IPS-NIHi7 (cell line): ENCODE measurements around the gene PKP4.

Source experiments
- DNase-seq: peaks from one replicate; pipeline ENCODE4 v3.0.0; 2012; ENCODE audit warnings: mixed read lengths; ENCODE audit errors: extremely low spot score

PKP4 gene

DNA sequence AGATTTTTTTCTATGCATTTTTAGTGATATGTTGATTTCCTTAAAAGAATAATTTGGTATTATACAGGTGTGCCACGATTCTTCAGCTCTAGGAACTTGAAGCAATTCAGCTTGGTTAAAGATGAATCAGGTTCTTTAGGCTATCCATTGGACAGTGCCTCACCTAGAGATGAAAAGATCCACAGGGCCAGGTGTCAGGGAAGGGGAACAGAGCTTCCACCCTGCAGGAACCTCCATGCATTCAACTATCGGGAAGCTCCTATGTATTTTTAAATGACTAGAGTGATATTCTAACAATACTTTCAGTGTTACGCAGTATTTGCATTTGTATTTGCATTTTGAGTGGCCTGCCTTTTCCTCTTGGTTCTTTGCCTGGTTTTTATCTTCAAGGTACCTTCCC, 40.2 kb downstream of the PKP4 start:
- DNase-seq: no peak

DNA sequence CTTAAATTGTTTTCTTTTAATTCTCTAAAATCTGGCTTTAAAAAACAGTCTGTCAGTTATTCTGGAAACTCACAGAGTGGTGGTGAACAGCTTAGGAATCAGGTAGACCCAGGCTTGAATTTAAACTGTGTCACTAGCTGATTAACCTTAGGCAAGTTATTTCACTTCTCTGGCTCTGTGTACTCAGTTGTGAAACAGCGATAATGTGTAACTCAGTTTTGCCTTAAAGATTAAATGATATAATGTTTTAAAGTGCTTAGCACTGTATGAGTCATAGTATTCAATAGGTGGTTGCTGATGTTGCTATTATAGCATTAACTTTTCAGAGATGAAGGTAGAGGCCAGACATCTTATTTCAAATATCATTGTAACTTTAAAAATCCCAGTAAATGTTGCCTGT, 40.7 kb downstream of the PKP4 start:
- no peak for DNase-seq

DNA sequence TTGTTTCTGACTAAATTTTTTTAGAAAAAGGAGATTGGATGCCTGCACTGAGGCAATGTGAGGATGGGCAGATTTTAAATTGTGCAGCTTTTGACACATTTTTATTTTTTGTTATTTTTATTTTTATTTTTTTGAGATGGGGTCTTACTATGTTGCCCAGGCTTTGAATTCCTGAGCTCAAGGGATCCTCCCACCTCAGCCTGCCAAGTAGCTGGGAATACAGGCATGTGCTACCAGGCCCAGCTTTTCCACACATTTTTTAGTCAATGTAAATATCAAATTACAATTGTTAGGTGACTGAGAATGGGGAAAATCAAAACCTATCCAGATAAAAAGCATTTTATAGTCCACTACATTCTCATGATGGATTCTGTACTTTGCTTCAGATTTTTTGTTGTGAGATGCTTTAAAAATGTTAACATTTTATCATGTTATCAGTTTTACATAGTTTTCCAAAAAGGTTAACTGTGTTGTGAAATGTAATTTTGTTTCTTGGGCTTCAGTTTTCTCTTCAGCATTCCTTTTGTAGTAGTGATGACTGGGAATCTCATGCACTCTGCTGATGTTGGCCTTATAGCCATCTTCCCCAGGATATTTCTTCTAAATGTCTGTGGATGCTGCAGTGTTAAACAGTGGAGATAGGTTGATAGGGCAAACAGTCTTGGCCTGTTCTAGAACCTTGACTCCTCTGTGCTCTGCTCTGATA, 41.4 kb downstream of the PKP4 start:
- DNase-seq: no peak

DNA sequence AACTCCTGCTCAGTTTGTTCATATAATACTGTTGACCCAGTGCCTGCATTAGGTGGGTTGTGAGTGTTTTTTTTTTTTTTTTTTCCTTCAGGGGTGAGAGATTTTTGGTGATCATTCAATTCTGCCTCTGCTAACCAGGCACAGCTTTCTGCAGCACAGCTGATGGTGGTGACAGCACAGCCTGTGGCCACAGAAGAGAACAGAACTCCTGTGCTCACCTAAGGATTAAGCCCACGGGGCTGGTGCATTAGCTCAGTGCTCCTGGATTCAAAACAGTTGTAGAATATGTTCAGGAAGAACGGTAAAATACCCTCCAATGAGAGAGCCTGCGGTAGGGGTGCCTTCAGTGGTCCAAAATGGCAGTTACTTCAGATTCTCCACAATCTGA, 42.0 kb downstream of the PKP4 start:
- DNase-seq: no peak

DNA sequence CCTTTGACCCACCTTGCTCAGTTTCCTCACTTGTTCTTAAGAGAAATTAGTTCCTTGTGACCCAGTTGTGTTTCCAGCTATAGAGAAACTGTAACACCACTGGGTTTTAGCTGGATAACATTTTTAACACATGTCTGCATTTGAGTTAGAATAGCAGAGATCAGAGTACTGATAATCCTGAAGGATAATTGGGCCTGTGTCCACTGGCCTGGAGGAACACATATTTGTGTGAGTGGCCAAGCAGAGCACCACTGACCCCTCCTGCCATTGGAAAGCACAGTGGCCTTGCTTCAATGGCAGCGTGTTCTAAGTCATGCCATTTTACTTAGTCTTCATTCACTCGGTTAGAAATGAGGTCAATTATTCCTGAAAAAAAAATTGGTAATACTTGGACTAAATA, 42.6 kb downstream of the PKP4 start:
- no peak for DNase-seq

DNA sequence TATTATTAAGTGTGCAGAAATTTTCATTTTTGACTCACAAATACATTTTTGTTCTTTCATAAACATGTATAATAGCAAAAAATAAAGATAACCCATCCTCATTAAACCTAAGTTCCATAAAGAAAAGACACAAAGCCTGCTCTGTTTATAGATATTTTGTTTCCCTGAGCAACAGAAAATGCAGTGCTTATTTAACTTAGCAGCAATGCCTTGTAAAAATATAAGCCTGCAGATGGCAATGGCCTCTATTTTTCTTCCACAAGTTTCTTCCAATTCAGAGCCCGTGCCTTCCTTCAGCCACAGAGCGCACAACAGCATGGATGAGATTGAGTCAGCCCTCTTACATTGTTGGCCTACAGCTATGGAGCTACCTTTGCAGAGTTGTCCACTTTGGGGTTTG, 43.6 kb downstream of the PKP4 start:
- DNase-seq: no peak

DNA sequence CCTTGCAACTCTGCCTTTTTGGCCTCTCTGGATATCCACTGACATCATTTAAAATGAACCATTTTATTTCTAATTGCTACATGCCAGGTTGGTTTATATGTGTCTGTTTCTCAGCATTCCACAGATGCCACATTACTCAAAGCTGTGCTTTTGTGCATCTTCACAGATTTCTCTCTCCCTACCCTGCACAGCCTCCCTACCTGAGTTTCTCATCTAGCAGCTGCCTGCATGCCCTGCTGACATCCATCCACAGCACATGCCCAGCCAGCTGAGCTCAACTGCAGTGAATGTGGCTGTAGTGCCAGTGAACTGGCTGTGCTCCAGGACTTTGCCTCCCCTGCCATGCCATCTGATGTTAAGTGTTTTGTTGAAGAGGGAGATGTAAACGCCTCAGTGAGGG, 44.5 kb downstream of the PKP4 start:
- no peak for DNase-seq

DNA sequence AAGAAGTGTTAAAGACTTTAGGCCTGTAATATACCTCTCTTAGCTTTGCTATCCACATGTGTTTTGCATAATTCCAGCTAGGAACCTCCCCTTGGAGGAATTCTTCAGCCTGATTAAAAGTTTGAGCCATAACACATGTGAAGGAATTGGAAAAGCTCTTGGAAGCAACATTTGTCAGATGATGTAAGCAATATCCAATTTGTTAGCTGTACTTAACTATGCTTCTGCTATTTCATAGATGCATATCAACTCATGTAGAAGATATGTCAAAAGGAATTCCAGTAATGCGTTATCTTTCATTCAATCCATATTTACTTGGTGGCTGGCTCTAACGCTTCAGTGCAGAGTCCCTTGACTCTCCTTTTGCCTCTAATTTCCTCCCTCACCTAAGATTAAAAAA, 46.2 kb downstream of the PKP4 start:
- DNase-seq: no peak

DNA sequence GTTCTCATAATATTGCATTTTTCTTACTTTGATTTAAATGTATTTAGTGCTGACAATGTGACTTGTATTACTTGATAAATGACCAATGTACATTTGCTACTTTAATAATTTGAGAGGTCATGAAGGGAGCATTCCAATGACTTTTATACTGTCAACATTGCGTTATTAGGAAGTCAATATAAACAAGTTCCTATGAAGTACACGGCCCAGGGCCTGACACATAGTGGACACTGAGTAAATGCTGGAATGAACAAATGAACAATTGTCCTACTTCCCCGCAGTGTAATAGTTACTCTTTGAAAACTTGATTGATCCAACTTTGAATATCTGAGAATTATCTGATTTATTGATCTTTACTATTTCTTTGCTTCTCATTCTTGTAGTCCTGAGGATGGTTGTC, 47.3 kb downstream of the PKP4 start:
- DNase-seq: no peak

DNA sequence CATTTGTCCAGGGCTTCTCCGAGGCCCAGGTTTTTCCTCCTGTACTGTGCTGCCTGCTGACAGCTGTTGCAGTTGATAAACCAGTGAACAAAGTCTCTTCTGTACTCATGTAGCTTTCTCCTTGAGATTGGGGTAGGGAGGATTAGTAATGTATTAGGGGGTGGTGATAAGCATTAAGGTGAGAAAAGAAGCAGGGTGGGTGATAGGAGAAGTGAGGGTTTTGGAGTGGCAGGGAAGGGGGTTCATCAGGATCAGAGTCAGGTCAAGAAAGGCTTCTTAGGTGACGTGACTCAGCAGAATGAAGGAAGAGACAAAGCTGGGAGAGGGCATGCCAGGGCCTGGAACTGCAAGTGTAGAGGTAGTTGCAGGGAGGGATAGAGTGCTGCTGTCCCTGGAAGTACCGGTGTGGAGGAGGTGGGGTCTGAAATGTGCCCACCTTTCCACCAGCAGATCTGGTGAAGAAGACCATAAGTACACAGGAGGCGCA, 48.7 kb downstream of the PKP4 start:
- no peak for DNase-seq

DNA sequence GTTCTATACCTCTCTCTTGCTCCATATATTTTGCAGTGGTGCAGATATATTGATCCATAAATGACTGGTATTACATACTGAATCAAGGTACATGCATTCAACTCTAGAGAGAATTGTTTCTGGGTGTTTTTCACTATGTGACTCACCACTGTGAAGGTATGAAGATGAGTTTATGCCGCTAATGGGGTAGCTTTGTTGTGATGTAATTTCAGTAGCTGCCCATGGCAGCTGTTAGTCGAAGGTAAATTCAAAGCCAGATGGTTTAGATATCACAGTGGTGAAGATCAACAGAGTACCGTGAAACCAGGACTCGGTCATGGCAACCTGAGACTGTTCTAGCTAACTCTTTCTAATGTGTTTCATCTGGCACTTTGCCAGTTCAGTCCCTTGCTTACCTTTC, 50.4 kb downstream of the PKP4 start:
- no peak for DNase-seq

DNA sequence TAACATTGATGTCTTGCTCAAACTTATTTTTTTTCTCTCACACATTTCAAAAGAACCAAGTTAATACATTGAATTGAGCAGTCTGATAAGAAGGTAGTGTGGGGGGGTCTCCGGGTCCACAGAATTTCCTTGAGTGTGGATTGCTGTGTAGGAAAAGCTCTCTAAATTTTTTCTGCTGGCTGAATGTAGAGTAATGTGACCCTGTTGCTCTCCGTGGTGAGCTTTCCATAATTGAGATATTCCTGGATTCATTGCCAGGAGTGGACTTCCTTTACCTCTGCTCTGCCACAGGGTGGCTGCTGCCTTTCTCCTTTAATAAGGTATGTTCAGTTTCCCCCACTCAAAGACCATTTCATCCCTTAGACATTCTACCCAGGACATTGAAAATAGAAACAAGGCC, 50.9 kb downstream of the PKP4 start:
- DNase-seq: no peak

DNA sequence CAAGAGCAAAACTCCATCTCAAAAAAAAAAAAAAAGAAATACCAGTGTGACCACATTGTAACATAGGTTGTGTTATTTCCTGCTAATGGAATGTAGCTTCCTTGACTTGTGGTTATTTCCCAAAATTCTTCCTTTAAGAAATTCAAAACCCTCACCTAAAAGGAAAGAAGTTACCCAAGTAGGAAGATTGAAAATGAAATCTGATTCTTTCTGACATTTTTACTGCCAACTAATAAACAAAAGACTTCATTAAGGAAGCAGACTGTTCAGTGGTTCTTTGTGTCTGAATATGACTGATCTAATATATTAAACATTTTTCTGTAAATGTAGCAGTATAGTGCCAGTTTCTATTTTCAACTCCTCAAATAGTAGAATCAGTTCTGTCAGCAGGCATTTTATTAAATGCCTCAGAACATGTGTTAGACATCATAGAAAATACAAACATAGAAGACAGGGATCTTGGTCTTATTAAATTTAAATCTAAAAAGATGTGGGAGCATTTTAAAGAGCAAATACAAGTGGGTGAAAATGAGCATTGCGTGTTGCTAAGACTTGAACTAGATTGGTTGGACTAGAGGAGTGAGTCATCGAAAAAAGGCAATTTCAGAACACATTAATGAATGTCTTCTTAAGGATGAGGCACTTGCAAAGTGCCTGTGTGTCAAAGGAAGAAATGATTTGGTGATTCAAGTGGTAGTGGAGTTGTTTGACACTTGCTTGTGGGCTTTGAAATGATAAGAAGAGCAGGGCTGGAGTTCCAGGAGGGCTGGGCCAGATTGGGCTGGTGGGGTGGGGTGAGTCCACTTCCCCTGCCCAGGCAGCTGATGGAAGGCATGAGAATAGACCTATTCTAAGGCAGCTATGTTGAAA, 53.4 kb downstream of the PKP4 start:
- no peak for DNase-seq

DNA sequence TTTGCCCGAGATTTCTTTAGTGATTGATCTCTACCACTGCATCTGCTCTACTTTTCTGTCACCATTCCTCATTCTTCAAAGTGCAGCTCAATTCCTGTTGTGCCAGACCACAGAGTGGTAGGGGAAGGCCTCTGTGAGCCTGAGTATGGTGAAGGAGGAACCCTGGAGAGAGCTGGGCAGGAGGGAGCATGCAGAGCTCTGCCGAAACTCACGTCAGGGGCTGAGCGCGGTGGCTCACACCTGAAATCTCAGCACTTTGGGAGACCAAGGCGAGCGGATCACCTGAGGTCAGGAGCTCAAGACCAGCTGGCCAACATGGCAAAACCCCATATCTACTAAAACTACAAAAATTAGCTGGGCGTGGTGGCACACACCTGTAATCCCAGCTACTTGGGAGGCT, 54.1 kb downstream of the PKP4 start:
- DNase-seq: no peak

DNA sequence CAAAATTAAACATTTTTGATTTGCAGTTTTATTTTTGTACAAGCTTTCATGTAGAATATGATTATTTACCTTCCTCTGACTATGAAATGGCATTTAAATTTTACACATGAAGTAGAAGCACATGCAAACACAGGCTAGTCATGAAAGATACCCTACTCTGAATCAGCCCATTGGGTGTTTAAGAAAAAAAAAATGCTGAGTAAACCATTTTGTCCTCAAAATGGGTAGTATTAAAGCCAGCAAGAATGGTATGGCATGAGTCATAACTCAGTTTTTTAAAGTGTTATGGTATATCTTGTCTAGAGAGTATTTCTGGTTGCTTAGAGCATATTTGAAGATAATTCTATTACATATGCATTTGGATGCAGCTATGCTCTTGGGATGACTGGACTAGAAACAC, 55.0 kb downstream of the PKP4 start:
- no peak for DNase-seq

DNA sequence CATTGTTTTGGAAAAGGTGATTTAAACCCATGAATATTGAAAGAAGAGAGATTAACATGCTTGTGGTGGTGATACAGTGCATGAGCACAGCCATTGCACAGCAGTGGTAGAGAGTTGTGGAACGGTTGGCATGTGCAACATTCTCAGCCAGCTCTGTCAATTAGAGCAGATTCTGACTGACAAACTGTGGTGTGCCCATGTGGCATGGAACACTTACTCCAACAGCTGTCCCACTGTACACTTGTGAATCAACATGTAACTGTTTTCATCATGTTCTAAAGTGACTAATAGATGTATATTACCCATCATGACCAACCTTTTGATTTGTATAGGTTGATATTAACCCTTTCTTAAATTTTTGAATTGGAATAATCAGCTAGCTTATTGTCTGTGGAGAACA, 55.6 kb downstream of the PKP4 start:
- no peak for DNase-seq

DNA sequence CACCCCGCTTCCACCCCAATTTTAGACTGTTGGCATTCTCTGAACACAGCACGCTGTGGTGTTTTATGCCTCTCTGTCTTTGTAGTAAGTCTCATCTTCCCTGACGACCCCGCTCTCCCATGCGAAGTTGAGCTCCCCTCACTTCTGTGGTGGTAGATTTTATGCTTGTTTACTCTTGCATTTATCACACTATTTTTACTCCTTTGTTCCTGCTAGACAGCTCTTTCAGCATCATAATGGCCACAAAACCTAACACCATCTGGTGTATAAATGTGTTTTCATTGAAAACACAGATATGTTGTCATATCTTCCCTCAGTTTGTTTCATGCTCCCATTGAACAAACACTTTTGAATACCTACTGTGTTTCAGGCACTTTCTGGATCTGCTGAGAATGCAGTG, 57.1 kb downstream of the PKP4 start:
- no peak for DNase-seq

DNA sequence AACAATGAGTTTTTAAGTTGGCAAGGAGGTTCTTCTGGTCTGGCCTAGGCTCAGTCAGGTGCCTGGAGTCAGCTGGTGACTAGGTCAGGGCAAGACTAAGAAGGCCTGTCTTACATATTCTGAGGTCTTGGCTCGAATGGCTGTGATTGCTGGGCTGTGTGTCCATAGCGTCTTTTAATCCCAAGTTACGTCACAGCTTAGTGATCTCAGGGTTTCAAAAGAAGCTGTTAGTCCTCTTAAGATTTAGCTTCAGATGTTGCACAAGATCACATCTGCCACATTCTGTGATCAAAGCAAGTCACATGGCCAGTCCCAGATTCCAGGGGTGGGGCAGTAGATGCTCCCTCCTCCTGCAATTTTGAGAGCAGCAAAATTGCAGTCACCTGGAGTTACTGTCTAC, 61.3 kb downstream of the PKP4 start:
- DNase-seq: no peak

DNA sequence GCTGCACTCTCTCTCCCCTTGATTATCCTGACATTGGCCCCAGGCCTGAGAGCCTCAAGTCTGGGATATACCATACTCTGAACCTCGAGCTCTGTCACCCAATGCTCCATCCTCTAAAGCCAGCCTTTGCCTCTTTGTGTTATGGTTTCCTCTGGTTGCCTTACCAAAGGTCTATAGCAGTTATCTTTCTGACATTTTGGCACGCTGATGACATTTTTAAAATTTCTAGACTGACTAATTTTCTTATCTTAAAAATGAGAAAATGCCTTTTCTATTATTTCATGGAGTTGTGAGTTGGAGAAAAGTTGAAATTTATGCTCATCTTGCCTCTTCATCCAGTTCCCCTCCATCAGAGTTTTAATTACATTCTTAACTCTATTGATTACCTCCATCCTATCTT, 62.7 kb downstream of the PKP4 start:
- no peak for DNase-seq

DNA sequence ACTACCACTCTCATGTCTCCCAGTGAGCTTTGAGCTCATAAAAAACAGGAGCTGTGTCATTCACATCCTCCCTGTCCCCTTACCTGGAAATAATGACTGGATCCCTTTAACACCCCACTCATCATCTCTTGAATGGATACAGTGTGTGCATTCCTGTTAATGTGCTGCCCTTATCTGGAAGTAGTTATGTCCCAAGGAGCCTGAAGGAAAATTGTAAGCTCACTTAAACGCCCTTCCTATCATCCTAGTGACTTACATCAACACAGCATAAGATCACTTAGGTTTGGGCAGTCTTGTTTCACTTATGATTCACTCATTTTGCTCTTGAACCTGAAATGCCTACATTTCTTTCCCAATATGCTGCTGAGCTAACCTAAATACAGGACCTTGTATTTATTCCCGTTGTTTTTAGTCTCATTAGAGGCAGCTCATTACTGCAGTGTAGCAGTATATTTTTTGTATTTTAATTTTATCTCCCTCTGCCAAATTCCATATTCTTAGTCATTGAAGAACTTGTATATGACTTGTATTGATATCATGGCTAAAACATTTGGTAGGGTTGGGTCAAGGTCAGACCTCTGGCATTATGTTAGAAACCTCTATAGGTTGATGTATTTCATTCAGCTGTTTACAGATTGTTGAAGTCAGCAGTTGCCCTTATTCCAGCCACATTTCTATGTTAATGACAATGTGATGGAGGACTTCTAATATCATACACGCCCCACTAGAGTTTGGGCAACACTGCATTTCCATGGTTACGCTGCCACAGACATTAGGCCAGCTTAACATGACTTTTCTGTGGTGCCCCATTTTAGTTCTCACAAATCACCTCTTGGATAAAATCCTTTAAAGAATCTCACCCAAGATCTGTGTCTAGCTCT, 72.9 kb downstream of the PKP4 start:
- no peak for DNase-seq

DNA sequence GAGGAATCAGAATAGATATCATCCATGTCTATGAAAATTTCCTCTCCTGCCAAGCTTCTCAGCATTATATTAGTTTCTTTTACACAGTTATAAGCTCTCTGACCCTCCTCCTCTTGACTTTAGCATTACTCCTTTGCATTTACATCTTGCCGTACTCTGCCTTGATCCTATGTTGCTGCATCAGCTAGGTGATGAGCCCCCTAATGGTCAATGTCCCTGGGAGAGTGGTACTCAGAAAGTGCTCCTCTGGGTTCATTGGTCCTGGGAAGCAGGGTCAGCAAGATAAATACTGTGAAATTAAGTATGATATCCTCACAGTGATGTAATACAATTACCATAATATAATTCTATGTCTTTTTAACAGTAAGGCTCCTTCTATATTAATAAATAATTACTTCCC, 74.1 kb downstream of the PKP4 start:
- DNase-seq: peak; percentile 32

DNA sequence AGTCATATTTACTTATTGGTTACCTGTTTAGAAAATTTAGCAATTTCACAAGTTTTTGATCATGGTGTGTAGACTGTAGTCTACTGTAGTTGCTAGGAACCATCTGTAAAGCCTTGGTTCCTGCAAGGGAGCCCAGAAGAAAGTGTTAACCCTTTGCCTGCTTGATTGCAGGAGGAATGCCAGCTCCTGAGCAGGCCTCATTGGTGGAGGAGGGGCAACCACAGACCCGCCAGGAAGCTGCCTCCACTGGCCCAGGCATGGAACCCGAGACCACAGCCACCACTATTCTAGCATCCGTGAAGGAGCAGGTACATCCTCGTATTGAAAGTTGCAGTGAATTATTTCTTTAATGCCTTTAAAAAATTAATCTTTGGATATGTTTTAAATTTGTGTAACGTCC, 76.3 kb downstream of the PKP4 start:
- peak; percentile 31 for DNase-seq
